RWPE2 (cell line): Measurements from ENCODE around the gene PLCD1.
A peak's percentile ranks its signal among the peaks of the same experiment; 100 is the strongest.

ENCODE experiments used
- ATAC-seq: fragments of 200-7000 bp; cut with Tn5 transposase; 3 replicates; pipeline ENCODE4 v1.9.1; 2021; ENCODE audit warnings: low read depth
- DNase-seq: peaks from one replicate; pipeline ENCODE4 v3.0.0-alpha.2; 2020; ENCODE audit warnings: low spot score
- H3K27ac ChIP-seq: fragments of 450-650 bp; 2 replicates; pipeline ENCODE4 v1.5.1; 2017; ENCODE audit warnings: mild to moderate bottlenecking; ENCODE audit not compliant: poor library complexity, severe bottlenecking
- H3K27me3 ChIP-seq: fragments of 250-450 bp; sonication (Bioruptor Pico); 2 replicates; pipeline ENCODE4 v1.5.1; 2021; ENCODE audit warnings: mild to moderate bottlenecking, moderate library complexity; ENCODE audit not compliant: insufficient read depth, poor library complexity, severe bottlenecking
- H3K36me3 ChIP-seq: fragments of 250-450 bp; sonication (Bioruptor Pico); 2 replicates; pipeline ENCODE4 v1.5.1; 2020; ENCODE audit warnings: low read depth, mild to moderate bottlenecking, moderate library complexity
- H3K4me1 ChIP-seq: fragments of 250-450 bp; sonication (Bioruptor Pico); 2 replicates; pipeline ENCODE4 v1.5.1; 2021; ENCODE audit warnings: mild to moderate bottlenecking, moderate library complexity; ENCODE audit not compliant: insufficient read depth, poor library complexity, severe bottlenecking
- H3K4me3 ChIP-seq: fragments of 250-450 bp; sonication (Bioruptor Pico); 2 replicates; pipeline ENCODE4 v1.5.1; 2021; ENCODE audit warnings: mild to moderate bottlenecking, moderate library complexity; ENCODE audit not compliant: severe bottlenecking
- H3K9me3 ChIP-seq: fragments of 250-450 bp; sonication (Bioruptor Pico); 2 replicates; pipeline ENCODE4 v1.5.1; 2021; ENCODE audit warnings: mild to moderate bottlenecking, moderate library complexity; ENCODE audit not compliant: severe bottlenecking
- TF ChIP-seq, protein P1 (sequence below): fragments of 450-650 bp; IDR thresholded peaks from one replicate; pipeline ENCODE4 v1.5.1; 2017; ENCODE audit warnings: mild to moderate bottlenecking, moderate library complexity; ENCODE audit not compliant: poor library complexity, severe bottlenecking

Gene PLCD1

DNA sequence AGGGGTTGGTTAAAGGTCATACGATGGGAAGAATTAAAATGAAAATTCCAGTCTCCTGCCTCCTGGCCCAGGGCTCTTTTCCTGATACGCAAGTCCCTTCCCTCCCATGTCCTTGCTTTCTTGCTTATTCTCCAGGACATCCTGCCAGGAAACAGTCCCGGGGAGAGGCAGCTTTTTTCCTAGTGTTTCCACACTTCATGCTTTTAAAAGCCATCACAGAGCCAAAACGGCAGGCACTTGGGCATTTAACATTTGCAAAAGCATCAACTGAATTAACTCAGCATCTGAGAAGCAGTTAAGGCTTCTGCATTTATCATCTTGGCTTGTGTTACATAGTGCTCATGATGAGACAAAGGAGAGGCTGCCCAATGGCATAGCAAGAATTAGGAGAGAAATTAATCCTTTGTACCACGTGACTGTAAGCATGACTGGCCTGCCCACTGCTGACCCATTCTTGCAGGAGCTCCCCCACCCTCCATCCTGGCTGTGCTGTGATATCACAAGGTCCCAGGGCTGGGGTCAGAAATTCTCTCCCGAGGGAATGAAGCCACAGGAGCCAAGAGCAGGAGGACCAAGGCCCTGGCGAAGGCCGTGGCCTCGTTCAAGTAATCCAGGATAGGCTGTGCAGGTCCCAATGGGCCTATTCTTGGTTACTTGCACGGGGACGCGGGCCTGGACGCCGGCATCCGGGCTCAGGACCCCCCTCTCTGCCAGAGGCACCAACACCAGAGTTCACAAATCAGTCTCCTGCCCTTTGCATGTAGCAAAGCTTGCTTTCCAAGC lies 60.4 kb downstream of the PLCD1 start:
- TF ChIP-seq, protein P1, sequence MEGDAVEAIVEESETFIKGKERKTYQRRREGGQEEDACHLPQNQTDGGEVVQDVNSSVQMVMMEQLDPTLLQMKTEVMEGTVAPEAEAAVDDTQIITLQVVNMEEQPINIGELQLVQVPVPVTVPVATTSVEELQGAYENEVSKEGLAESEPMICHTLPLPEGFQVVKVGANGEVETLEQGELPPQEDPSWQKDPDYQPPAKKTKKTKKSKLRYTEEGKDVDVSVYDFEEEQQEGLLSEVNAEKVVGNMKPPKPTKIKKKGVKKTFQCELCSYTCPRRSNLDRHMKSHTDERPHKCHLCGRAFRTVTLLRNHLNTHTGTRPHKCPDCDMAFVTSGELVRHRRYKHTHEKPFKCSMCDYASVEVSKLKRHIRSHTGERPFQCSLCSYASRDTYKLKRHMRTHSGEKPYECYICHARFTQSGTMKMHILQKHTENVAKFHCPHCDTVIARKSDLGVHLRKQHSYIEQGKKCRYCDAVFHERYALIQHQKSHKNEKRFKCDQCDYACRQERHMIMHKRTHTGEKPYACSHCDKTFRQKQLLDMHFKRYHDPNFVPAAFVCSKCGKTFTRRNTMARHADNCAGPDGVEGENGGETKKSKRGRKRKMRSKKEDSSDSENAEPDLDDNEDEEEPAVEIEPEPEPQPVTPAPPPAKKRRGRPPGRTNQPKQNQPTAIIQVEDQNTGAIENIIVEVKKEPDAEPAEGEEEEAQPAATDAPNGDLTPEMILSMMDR, result no peak
- DNase-seq (no peak), ATAC-seq (no peak)
- Histone ChIP-seq H3K36me3 (peaks cover 7% of the 10 kb centered on the region; the same call in 1 of the 2 replicates), H3K9me3 (no peaks in the 10 kb centered on the region), H3K4me3 (no peak overlapping the region), H3K4me1 (no peaks in the 10 kb centered on the region), H3K27me3 (no peaks in the 10 kb centered on the region), H3K27ac (no peak overlapping the region)

DNA sequence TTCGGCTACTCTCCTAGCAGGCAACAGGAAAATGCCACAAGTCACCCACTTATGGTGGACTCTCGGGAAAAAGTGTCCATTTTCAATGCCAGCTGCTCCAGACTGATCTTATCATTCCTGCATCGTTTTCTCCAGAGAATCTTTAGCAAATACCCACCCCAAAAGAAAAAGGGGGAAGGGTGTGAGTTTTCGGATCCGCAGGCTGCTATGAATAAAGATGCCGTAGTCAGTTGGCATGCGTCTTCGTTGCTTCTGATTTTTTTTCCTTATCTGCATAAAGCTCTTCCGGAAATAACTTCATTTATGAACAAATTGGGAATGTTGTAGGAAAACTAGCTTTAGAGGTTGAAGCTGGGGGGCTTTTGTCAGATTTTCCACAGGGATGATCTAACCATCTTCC lies 61.2 kb downstream of the PLCD1 start:
- H3K4me3 ChIP-seq, result no peak overlapping the region
- DNase-seq (no peak), ATAC-seq (no peak)
- no peaks in the 10 kb centered on the region for H3K27me3 ChIP-seq
- no peaks in the 10 kb centered on the region for H3K9me3 ChIP-seq
- H3K27ac ChIP-seq, result no peak overlapping the region
- H3K36me3 ChIP-seq, result peaks cover 7% of the 10 kb centered on the region; the same call in 1 of the 2 replicates
- TF ChIP-seq, protein P1, result no peak
- no peaks in the 10 kb centered on the region for H3K4me1 ChIP-seq

DNA sequence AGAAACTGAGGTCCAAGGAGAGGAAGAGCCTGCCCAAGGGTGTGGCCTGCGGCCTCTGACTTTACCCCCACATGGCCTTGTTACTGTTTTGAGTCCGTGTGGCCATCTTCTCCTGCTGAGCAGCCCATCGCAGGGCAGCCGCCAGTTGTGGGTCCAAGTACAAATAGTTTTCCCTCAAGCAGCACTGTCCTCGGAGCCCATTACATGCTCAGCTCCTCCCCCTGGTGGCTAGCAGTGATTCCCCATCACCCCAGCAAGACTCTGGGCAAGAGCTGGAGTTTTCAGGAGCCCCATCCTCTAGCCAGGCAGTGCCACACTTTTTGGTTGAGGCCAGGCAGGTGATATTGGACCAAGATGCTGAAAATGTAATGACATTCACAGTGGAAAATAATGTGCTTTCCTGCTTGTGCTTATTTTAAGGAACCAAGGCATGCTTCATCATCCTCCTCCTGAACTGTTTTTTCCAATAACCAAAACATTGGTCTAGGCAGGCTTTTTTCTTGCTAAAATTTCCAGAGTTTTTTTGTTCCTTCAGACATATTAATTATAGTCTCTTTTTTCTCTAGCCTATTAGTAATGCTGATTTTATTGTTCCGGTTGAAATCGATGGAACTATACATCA lies 62.1 kb downstream of the PLCD1 start:
- H3K9me3 ChIP-seq, result no peaks in the 10 kb centered on the region
- no peak overlapping the region for H3K27ac ChIP-seq
- no peaks in the 10 kb centered on the region for H3K4me1 ChIP-seq
- ATAC-seq (peak; percentile 92), DNase-seq (no peak)
- peaks cover 4% of the 10 kb centered on the region; the same call in 1 of the 2 replicates for H3K36me3 ChIP-seq
- no peak overlapping the region for H3K4me3 ChIP-seq
- TF ChIP-seq, protein P1, result peak; percentile 88
- no peaks in the 10 kb centered on the region for H3K27me3 ChIP-seq

DNA sequence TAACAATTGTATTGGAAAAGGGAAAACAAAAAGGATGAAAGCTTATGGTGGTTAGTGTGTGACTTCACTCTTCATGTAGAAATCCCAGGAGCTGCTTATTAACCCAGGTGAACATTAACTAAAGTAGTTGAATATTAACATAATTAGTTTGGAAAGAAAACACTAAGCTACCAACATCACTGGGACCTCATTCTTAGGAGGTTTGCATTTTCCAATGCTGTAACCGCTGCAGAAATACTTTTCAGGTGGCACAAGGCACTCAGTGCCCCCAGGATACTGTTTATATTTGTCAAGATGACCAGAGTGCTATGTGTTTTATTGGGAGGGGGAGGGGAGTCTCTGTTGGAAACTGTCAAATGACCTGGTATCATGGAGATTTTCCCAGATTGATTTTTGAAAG lies 64.7 kb downstream of the PLCD1 start:
- no peak overlapping the region for H3K27ac ChIP-seq
- ATAC-seq (no peak), DNase-seq (no peak)
- H3K4me3 ChIP-seq, result no peak overlapping the region
- TF ChIP-seq, protein P1, result no peak
- H3K36me3 ChIP-seq, result peaks cover 5% of the 10 kb centered on the region
- H3K9me3 ChIP-seq, result no peaks in the 10 kb centered on the region
- H3K27me3 ChIP-seq, result no peaks in the 10 kb centered on the region
- no peaks in the 10 kb centered on the region for H3K4me1 ChIP-seq

DNA sequence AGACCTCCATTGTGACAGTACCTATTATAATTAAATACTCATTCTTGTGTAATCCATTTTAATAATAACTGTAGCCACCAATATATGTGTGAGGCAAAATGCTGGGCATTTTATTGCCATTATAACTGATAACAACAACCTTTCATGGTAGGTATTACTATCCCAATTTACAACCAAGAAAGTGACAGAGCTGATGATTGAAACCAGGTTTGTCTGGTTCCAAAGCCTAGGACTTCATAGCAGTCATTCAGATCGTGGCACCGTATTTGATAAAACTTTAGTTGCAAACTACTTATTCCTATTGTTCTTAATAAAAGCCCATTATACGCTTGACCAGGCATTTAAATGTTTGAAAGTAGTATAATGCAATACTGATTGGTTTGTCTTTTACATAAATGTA lies 65.3 kb downstream of the PLCD1 start:
- TF ChIP-seq, protein P1, result no peak
- Histone ChIP-seq H3K9me3 (no peaks in the 10 kb centered on the region), H3K27ac (no peak overlapping the region), H3K36me3 (peaks cover 11% of the 10 kb centered on the region), H3K4me3 (no peak overlapping the region), H3K4me1 (no peaks in the 10 kb centered on the region), H3K27me3 (no peaks in the 10 kb centered on the region)
- ATAC-seq (no peak), DNase-seq (no peak)
